Central memory CD4-positive, alpha-beta T cell (primary cell): ENCODE measurements around the gene NOP16.
"Not testable (repeated sequence)": the region's sequence is repeated elsewhere in the genome, so short reads cannot be mapped to it uniquely, and the experiment has no call there.

Experiments
- DNase-seq: peaks from one replicate; pipeline ENCODE4 v3.0.0; 2022

NOP16 gene

DNA sequence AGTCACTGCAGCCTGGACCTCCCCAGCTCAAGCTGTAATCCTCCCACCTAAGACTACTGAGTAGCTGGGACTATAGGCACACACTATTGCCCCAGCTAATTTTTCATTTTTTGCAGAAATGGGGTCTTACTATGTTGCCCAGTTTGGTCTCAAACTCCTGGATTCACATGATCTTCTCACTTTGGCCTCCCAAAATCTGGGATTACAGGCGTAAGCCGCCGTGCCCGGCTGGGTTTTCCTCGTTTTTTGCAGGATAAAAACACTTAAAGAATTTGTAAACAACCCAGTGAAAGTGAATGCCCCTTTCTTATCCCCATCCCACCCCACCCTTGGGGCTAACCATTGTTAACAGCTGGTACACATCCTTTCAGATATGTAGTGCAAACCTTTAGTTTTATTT lies 20.2 kb upstream of the NOP16 start:
- no peak for DNase-seq

DNA sequence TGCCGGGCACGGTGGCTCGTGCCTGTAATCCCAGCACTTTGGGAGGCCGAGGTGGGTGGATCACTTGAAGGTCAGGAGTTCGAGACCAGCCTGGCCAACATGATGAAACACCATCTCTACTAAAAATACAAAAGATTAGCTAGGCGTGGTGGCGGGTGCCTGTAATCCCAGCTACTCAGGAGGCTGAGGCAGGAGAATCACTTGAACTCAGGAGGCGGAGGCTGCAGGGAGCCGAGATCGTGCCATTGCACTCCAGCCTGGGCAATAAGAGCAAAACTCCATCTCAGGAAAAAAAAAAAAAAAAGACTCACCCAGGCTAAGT lies 19.8 kb upstream of the NOP16 start:
- not testable (repeated sequence) for DNase-seq

DNA sequence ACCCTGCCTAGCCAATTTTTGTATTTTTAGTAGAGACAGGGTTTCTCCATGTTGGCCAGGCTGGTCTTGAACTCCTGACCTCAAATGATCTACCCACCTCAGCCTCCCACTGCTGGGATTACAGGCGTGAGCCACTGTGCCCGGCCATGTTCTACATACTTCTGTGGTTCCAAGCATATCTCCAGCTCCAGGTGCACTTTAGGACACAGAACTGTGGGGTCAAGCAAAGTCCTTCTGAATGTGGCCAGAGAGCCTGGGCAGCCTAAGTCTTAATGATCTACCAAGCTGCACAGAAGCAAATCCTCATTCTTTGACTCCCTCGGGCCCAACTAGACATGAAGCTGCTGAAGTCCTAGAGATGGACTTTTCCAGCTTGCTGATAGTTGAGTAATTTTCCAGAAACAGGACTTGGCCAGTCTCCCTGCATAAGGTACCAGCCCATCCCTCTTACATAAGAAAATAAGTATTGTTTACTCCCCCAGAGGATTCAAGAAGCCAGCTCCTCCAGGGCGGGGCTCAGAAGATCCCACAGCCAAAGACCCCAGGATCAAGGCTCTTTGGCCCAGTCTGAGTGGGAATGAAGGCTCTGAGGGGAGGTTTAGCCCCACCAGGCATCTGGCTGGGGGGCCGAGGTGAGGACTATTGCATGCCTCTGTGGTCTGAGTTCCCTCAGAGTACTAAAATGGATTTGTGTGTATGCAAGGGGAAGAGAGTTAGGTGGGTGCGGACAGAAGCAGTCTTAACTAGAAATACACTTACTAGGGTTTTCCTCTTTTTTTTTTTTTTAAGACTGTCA lies 19.3 kb upstream of the NOP16 start:
- DNase-seq, result no peak

GRCh38 chr5:176406436-176407052 lies 18.1 kb upstream of the NOP16 start:
- no peak for DNase-seq

DNA sequence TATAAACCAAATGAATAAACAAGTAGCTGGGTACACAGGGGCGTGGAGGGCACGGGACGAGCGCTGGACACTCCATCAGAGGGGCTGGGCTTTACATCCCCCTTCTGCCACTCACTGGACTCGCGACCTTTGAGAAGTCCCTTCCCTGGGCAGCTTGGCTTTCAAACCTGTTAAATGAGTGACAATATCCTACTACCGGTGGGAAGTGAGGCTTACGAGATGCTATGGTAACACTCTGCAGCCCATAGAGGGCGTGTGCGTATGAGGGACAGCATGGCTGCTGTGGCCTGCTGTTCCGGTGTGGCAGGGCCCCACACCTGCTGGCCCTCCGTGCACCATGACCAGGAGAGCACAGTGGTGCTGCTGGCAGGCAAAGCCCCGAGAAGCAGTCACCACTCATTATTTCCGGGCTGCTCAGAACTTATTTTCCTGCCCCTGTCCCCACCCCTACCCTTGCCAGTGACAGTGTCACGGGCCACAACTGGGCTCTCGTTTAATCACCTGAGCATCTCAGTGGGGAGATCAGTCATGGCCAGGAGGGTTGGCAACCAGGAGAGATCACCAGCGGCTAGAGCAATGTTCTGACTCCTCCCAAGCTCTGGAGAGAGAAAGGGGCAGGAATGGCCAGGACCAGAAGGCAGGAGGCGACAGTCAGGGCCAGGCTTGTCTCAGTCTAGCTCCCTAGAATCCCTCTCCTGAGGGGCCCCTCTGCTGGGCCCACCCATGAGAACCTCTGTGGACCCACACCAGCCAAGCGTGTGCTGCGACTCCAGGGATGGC lies 17.4 kb upstream of the NOP16 start:
- DNase-seq, result no peak

- no peak for DNase-seq
These were observed 13.1 kb upstream of the NOP16 start for GRCh38 chr5:176401281-176402205.

DNA sequence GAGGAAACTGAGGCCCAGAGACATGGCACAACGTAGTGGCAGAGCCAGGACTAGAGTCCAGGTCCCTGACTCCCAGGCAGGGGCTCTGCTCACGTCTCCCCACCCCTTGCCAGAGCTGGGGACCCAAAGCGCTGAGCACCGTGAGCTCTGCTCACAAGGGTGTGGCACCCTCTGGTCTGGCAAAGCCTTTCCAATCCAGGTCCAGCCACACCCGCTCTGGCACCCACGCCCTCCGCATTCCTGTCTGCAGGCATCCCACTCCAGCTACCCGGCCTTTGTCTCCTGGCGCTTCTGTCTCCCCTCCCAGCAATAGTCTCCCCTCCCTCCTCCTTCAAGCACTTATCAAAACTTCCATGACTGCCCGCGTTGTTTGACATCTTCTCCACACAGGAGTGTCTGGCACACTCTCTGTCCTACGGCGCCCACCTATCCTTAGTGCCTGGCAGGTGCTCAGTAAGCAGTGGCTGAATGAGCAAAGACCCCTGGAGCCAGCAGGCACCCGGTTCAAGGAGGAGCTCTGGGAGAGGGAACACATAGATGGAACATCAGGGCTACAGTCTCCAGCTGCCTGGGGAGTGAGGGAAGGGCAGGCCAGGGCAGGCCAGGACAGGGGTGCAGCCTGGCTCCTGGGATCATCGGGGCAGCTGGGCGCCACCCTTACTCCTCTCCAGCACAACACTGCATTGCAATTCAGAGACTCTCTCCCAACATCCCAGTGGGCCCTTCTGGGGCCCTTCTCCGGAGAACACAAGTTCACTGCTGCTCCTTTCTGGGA lies 12.2 kb upstream of the NOP16 start:
- DNase-seq, result no peak

DNA sequence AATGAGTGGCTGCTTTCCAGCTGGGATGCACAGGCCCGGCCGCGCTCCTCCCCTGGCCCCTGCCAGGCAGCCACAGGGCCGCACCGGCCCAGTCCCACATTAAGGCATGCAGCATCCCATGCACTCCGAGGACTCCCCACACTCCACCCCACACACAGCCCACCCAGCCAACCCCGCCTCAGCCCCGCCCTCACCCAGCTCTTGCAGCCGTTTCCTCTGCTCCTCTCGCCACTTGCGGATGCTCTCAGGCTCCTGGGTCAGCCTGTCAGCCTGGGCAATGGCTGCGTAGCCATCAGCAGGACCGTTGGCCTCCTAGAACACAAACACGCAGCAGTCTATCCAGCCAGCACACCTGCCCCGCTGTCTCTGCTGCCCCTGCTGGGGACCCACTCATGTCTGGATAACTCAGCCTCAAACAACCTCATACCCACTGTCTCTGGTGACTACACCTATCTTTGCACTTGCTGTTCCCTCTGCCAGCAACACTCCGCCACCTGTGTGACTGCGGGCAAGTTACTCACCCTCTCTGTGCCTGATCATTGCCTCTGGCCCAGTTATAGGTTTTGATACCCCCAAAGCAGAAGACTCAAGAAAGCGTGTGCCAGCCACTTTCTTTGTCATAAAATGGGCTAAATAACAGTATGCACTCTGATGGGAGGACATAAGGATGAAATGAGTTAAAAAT lies 9.5 kb upstream of the NOP16 start:
- no peak for DNase-seq

DNA sequence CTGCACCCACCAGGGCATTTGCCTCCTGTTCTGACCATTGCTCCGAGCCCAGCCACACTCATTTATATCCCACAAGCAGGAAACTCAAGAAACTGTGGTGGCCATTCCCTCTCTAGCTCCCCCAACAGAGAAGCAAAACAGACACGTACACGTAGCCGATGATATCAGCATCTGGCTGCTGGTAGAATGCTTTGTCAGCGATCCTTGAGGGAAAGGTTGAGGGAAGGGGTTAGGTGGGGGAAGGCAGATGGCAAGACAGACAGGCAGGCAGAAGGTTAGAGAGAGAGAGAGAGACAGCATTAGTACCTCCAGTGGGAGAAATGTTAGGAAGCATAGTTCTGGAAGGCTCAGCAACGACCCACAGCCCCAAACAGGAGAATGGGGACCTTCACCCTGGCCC lies 7.9 kb upstream of the NOP16 start:
- no peak for DNase-seq

GRCh38 chr5:176394881-176395675 lies 6.7 kb upstream of the NOP16 start:
- no peak for DNase-seq

GRCh38 chr5:176394096-176394495 lies 5.7 kb upstream of the NOP16 start:
- no peak for DNase-seq

DNA sequence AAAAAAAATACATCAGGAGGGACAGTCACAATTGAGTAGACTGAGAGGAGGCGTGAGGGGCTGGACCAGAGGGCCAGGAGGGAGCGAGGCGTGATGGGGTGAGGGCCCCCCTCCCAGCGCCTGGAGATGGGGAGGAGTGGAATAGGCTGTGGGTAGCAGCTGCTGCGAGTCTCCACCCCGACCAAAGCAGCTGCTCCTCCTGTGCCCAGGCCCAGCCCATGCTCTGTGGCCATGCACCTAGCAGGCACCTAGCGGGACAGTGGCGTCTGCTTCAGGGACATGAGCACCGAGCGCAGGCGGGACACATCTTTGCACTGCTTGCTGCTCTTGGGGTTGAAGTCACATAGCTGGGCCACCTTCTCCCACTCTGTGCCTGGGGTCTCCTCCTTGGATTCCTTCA lies 4.1 kb upstream of the NOP16 start:
- no peak for DNase-seq

- DNase-seq, result no peak
These were observed 3.6 kb upstream of the NOP16 start for GRCh38 chr5:176391999-176392398.

GRCh38 chr5:176391479-176391878 lies 3.1 kb upstream of the NOP16 start:
- no peak for DNase-seq

DNA sequence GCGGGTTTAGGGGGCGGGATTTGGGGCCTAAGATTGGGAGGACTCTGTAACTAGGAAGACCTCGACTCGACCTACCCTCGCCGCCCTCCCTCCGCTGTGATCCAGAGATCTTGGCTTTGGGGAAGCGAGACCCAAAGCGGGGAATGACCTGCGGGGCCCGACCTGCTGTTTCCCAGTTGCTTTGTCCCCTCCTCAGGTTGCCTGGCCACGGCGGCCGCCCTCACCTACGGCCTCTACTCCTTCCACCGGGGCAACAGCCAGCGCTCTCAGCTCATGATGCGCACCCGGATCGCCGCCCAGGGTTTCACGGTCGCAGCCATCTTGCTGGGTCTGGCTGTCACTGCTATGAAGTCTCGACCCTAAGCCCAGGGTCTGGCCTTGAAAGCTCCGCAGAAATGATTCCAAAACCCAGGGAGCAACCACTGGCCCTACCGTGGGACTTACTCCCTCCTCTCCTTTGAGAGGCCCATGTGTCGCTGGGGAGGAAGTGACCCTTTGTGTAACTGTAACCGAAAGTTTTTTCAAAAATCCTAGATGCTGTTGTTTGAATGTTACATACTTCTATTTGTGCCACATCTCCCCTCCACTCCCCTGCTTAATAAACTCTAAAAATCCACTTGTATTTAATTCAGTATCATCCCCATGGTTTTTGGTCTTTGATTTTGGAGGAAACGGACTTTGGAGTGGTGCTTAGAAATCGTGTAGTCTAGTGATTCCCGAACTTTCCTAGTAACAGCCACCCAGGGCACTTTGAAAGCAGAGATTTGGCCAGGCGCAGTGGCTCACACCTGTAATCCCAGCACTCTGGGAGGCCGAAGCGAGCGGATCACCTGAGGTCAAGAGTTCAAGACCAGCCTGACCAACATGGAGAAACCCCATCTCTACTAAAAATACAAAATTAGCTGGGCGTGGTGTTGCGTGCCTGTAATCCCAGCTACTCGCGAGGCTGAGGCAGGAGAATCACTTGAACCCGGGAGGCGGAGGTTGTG lies 1.0 kb upstream of the NOP16 start:
- DNase-seq, result no peak

DNA sequence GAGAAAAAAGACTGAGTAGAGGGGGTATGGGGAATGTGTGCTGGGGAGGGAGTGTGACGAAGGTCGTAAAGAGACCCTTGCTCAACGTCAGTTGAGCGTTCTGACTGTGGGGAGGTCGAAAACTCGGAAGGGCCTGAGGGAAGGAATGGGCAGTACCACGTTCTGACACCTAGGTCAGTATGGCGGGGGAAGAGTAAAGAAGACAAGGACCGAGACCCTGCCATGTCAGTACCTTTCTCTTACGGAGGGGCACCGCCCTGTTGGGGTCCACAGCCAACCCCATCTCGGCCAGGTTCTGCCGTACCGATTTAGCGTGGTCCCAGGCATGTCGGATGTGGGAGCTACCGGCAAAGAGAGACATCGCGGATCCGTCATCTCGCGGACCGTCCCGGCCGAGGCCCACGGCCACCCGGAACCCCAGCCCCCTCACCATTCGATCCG lies 375 bp downstream of the NOP16 start:
- DNase-seq, result no peak

- no peak for DNase-seq
These were observed 943 bp downstream of the NOP16 start for GRCh38 chr5:176387384-176387925.

- DNase-seq, result no peak
These were observed 1.9 kb downstream of the NOP16 start for GRCh38 chr5:176386491-176386890.

GRCh38 chr5:176384991-176385390 lies 3.4 kb downstream of the NOP16 start:
- DNase-seq, result no peak
